Astrocyte (in vitro differentiated cells and primary cell): ENCODE data around the gene FFAR4.

Experiments used
- CTCF ChIP-seq: IDR thresholded peaks from 2 replicates; pipeline ENCODE4 v1.5.1; 2011; ENCODE audit warnings: low read depth, mild to moderate bottlenecking, inconsistent platforms, low read length, moderate library complexity; ENCODE audit not compliant: insufficient read depth
- EZH2 ChIP-seq: IDR thresholded peaks from 2 replicates; pipeline ENCODE4 v1.6.1; 2012; ENCODE audit warnings: mild to moderate bottlenecking, low read length, inconsistent platforms; ENCODE audit not compliant: insufficient read depth

- TF ChIP-seq CTCF (no peak), EZH2 (no peak)
Measured at GRCh38 chr10:93554316-93554663, 12.2 kb upstream of the FFAR4 start.
